ENCODE results near the gene SMAD1. TPM values are rescaled to one million over a fixed set of nuclear protein-coding genes. Genes with fewer than 3 reads are reported as not detected.

The SMAD1 gene
- total RNA-seq, 2 donors from 2014 or later = 40.4 to 47.3 TPM

GRCh38 chr4:145493166-145493565, 11.5 kb downstream of the SMAD1 start:
- TF ChIP-seq CTCF (IDR thresholded peaks at IDR 0.05) = no peak
- DNase-seq = no peak
- intact Hi-C loops (cut with DNase I) = no loop called here
- H3K27me3 ChIP-seq = no peaks in the 10 kb centered on the region
- no peak overlapping the region for H3K9ac ChIP-seq (ENCODE audit: low read depth in 2 of 2, low read length in 2 of 2)
- no peak overlapping the region for H3K4me3 ChIP-seq
- peak overlapping the region; percentile 22 for H3K27ac ChIP-seq
- H3K36me3 ChIP-seq = no peaks in the 10 kb centered on the region
- H3K9me3 ChIP-seq = no peaks in the 10 kb centered on the region
- H3K4me1 ChIP-seq = peaks cover 11% of the 10 kb centered on the region

GRCh38 chr4:145494666-145495270, 13.1 kb downstream of the SMAD1 start:
- Histone ChIP-seq H3K4me1 (peaks cover 11% of the 10 kb centered on the region), H3K4me3 (no peak overlapping the region), H3K27ac (no peak overlapping the region), H3K9me3 (no peaks in the 10 kb centered on the region), H3K36me3 (no peaks in the 10 kb centered on the region), H3K9ac (ENCODE audit: low read depth in 2 of 2, low read length in 2 of 2) (no peak overlapping the region), H3K27me3 (no peaks in the 10 kb centered on the region)
- TF ChIP-seq CTCF (IDR thresholded peaks at IDR 0.05) = no peak
- DNase-seq = no peak
- intact Hi-C loops (cut with DNase I) = no loop called here

GRCh38 chr4:145496292-145496691, 14.6 kb downstream of the SMAD1 start:
- no peak overlapping the region for H3K4me3 ChIP-seq
- H3K9ac ChIP-seq (ENCODE audit: low read depth in 2 of 2, low read length in 2 of 2) = no peak overlapping the region
- no peak for DNase-seq
- no peak overlapping the region for H3K27ac ChIP-seq
- no peaks in the 10 kb centered on the region for H3K27me3 ChIP-seq
- no peaks in the 10 kb centered on the region for H3K36me3 ChIP-seq
- TF ChIP-seq CTCF (IDR thresholded peaks at IDR 0.05) = no peak
- H3K9me3 ChIP-seq = no peaks in the 10 kb centered on the region
- intact Hi-C loops (cut with DNase I) = no loop called here
- H3K4me1 ChIP-seq = peaks cover 11% of the 10 kb centered on the region

- Histone ChIP-seq H3K9me3 (no peaks in the 10 kb centered on the region), H3K36me3 (no peaks in the 10 kb centered on the region), H3K27me3 (no peaks in the 10 kb centered on the region), H3K27ac (no peak overlapping the region), H3K9ac (ENCODE audit: low read depth in 2 of 2, low read length in 2 of 2) (no peak overlapping the region), H3K4me3 (no peak overlapping the region), H3K4me1 (peaks cover 8% of the 10 kb centered on the region)
- intact Hi-C loops (cut with DNase I) = no loop called here
- no peak for DNase-seq
- no peak for TF ChIP-seq CTCF (IDR thresholded peaks at IDR 0.05)
These were observed 15.8 kb downstream of the SMAD1 start for GRCh38 chr4:145497199-145498149.

GRCh38 chr4:145498430-145498829, 16.8 kb downstream of the SMAD1 start:
- peaks cover 3% of the 10 kb centered on the region for H3K4me1 ChIP-seq
- H3K4me3 ChIP-seq = no peak overlapping the region
- no peaks in the 10 kb centered on the region for H3K36me3 ChIP-seq
- intact Hi-C loops (cut with DNase I) = no loop called here
- no peak for DNase-seq
- H3K27me3 ChIP-seq = no peaks in the 10 kb centered on the region
- H3K9me3 ChIP-seq = no peaks in the 10 kb centered on the region
- no peak overlapping the region for H3K9ac ChIP-seq (ENCODE audit: low read depth in 2 of 2, low read length in 2 of 2)
- TF ChIP-seq CTCF (IDR thresholded peaks at IDR 0.05) = no peak
- no peak overlapping the region for H3K27ac ChIP-seq

All from colonic mucosa (tissue), 4 donors.